ENCODE results near the gene SALL2.

SALL2 gene

DNA sequence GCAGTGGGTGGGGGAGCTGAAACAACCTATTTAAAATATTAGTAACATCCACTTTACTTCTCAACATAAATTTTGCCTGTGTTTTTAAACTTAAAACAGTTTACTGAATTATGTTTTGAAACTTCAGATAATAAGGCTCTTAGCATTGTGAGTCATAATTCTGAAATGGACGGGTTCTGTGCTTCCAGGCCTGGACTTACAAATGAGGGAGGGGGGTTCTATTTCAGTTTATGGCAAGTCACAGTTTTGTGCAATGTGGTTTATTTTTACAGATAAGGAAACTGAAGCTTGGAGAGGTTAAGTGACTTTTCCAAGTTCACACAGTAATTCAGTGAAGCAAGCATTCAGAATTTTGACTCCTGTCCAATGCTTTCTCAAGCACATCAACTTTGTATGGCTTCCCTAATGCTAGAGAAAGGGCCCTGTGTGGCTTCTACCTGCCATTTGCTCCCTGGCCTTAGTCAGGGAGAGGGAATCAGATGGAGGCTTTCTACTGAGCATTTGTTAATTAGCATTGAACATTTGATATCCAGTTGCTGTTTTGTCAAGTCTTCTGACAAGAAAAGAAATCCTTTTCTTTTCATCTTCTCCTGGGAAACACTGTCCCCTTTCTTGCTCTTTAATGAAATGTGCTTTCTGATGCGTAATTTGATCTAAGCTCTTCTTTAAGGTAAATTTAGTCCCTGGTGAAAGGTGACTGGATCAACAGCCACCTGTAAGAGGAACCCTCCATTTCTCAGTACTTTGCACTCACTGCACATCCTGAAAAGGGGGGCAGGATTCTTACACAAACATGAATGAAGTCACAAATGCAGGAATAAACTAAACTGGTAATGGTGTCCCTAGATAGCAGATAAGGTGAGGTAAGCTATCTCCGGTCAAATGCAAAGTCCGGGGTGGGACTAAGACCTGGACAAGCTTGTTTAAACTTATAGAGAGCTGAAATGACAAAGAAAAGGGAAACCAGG lies 2.5 kb upstream of the SALL2 start:
- DNase-seq = peak; percentile 20

GRCh38 chr14:21527318-21527679 lies 1.2 kb upstream of the SALL2 start:
- DNase-seq = no peak

GRCh38 chr14:21526672-21527317 lies 649 bp upstream of the SALL2 start:
- peak; percentile 77 for DNase-seq

- peak; percentile 32 for DNase-seq
Observed at GRCh38 chr14:21525571-21525961, 580 bp downstream of the SALL2 start.

DNA sequence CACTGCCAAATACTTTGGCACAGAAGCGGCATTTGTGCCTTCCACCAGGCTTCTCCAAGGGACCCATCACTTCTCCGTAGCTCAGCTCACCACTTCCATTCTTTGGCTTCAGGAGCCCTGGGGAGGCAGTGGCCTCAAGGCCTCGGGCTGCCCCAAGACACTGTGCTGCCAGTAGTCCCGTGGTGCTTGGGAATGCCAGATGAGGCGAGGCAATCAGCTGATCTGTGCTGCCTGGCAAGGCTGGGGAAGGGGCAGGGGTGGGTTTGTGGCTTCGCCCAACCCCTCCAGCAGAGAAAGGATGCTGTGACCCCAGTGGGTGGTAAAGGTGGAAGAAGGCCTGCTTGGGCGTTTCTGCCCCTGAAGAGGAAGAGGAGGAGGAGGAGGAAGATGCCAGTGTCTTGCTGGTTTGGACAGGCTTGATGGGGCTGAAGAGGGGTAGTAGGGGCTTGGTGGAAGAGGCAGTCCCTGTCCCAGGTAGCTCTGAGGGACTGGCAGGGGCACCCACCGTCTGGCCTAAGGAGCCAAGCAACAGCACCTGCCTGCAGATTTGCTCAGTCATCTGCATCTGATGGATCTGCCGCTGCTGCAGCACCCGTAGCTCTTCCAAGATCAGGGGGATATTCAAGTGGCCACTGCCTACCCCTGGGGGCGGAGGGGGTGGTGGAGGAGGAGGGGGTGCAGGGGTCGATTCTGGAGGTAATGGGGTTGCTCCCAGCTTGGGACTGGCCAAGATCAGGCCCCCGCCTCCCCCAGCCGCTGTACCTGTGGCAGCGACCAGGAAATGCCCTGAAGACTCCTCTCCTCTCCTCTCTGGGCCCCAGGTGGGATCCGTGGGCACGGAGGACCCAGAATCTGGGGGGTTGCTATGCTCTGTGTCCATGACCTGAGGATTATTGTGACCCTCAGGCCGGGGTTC lies 1.3 kb downstream of the SALL2 start:
- no peak for DNase-seq

- no peak for DNase-seq
Observed at GRCh38 chr14:21523203-21523602, 2.9 kb downstream of the SALL2 start.

- no peak for DNase-seq
Observed at GRCh38 chr14:21521501-21521900, 4.6 kb downstream of the SALL2 start.

- no peak for DNase-seq
Observed at GRCh38 chr14:21520767-21521166, 5.4 kb downstream of the SALL2 start.

- DNase-seq = no peak
Observed at GRCh38 chr14:21518725-21519124, 7.4 kb downstream of the SALL2 start.

DNA sequence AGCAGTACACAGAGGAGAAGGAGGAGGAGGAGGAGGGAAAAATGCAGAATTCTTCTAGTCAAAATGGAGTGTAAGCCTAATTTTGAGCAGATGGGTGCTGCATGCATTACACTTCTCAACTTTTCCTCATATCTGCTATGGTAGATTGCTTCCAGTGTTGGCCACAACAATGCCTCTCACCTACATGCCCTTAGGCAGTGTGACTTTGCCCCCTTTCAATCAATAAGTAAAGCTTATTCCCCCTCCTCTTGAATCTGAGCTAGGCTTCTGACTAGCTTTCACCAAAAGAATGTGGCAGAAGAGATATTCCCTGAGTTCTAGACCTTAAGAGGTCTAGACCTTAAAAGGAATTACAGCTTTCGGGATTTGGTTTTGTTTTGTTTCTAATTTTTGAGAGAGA lies 11.8 kb downstream of the SALL2 start:
- no peak for DNase-seq

DNA sequence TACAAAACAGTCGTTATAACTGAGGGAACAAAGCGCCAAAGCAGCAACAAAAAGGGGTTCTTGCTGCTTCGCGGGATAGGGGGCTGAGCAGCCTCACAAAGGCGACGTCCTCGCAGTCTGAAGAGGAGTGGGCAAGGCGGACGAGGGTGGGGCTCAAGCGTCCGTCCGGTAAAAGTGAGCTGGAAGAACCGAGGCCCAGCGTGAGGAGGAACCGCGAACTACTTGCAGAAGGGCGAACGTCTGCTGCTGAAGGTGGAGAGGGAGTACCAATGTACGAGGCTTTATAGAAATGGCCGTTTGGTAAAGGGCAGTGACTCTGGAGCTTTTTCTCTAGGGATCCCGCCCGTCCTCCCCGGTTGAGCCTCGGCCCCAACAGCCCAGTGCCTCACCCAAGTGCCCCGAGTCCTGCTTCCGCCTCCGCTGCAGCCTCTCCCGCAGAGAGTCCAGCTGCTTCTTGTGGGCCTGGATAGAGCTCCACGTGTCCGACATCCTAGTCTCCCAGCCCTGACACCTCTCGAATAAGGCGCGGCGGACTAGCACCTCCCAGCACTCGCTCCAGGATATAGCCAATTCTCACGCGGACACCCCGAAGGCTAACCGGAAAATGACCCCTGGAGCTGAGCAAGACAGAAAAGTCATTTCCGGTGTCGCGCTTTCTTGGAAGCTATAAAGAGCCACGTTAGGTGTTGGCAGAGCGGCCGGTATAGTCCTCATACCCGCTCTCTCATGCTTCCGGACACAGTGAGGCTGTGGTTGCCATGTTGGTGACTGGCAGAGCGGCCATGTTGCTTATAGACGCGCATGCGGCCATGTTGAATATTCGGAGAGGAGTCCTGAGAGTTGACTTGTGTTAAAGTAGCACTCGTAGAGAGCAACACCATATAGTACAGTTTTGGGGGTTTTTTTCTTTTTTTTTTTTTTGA lies 15.2 kb downstream of the SALL2 start, which contains the start of gene METTL3:
Gene METTL3 (minus strand): TSS at position 606 of the 923 bp plus-strand sequence. CDS start 117 bp downstream, at position 489.
- peak; percentile 89 for DNase-seq

DNA sequence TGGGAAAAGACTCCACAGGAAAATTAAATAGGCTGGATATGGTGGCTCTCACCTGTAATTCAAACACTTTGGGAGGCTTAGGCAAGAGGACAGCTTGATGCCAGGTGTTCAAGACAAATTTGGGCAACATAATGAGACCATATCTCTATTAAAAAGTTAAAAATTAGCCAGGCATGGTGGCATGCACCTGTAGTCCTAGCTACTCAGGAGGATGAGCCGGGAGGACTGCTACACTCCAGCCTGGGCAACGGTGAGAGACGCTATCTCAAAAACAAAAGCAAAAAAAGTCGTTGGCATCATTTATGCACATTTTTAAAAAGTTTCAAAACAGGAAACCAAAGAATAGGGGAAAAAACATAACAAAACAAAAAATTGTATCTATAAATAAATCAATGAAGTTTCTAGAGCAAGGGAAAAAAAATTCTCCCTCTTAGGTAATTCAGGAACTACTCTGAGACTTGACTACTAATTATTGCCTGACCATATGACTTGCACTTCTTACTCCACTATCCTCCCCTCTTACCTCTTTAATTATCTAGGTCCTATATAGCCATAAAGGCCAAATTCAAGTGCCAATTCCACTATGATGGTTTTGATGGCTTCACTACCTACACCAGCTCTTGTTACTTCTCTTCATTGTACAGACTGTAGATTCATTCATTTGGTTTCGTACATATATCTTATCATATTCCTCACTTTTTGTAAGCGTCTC lies 16.6 kb downstream of the SALL2 start:
- DNase-seq = no peak

DNA sequence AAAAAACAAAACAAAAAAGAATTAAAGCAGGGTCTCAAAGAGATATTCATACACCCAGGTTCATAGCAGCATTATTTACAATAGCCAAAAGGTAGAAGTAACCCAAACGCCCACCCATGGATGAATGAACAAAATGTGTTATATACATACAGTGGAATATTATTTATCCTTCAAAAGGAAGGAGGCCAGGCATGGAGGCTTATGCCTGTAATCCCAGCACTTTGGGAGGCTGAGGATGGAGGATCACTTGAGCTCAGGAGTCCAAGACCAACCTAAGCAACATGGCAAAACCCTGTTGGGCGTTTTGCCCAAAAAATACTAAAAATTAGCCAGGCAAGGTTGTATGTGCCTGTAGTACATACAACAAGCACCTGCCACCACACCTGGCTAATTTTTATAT lies 19.6 kb downstream of the SALL2 start:
- DNase-seq = no peak

DNA sequence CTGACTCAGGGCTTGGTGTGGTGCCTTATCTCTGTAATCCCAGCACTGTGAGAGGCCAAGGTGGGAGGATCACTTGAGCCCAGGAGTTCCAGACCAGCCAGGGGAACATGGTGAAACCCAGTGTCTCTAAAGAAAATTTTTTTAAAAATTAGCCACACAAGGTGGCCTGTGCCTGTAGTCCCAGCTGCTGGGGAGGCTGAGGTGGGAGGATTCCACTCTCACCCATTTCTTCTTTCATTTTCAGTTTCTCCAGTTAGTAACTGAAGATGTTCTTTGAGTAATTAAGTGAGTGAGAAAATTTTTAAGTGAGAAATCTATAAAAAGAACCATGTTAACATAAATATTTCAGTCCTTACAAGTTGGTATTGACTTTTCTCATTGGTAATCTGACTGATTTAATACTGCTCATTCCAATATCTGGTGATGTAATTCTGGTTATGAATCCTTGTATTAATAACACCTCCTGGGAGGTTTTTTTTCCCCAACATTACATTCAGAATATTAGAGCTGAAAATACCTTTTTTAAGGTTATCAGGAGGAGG lies 21.1 kb downstream of the SALL2 start:
- DNase-seq = no peak

DNA sequence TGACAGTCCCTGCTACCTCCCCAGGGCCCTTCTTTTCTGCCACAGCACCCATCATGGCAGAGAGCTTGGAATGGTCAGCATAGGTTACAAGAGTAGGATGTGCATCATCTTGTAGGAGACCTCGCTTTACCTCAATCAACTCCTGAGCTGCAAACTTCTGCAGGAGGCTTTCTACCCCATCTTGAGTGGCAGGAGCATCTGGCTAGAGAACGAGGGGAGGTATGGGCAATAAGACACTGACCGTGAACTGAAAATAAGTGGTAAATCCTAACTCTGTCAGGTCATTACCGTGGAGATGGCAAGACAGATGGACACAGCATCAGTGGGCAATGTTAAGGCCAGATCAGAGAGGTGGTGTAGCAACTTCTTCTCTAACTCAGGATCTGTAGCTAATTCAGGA lies 22.8 kb downstream of the SALL2 start:
- DNase-seq = no peak

DNA sequence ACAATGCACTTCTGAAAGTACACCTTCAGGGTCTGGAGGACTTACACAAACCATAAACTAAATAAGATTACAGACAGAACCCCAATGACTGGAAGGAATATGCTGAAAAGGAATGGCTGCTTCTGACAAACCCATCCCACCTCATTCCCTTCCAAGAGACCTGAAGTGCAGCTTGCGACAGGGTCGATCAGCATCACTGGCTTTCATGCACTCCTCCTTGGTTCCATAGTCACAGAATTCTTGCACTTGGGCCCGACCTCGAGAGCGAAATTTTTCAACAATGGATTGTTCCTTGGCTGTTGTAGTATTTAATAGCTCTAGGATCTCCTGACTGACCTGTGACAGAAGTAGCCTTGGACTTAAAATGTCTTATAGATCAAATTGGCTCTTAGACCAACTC lies 24.6 kb downstream of the SALL2 start:
- DNase-seq = no peak

DNA sequence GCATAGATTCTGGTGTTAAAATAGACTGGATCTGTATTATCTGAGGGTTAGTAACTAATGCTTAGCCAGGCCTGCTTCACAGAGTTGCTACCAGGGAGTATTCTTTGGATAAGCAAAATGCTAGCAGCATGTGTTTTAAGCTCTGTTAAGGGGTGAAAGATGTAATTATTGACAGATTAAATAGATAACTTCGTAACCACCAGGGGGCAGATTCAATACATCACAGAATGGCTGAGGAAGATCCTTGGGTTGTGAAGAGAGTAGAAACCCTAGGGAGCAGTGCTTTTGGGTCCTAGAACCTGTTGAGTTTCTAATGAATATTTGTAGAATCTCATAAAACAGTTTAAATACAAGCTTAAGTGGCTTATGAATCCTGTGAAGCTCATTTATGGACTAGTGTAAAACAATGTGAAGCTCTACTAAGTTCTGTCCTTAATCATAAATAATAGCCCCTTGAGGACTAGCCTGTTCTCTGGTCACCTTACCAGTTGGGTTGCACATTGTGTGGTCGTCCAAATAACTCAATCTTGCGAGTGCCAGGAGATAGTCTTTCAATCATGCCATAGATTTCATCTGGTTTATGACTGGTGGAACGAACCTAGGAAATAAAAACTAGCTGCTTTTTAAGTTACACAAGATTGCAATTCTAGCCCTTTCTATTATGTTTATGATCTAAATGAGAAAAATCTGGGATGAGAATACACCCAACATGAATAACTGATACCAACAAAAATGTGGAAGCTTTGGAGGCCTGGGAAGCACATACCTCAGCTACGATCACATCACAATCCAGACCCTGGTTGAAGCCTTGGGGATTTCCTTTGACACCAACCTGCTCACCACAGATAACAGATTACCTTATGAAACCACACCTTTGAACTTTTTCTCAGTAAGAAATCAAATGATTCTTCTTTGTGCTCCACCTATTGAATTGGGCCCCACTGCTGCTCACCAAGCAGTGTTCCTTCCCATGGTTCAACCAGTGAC lies 27.3 kb downstream of the SALL2 start:
- DNase-seq = no peak

DNA sequence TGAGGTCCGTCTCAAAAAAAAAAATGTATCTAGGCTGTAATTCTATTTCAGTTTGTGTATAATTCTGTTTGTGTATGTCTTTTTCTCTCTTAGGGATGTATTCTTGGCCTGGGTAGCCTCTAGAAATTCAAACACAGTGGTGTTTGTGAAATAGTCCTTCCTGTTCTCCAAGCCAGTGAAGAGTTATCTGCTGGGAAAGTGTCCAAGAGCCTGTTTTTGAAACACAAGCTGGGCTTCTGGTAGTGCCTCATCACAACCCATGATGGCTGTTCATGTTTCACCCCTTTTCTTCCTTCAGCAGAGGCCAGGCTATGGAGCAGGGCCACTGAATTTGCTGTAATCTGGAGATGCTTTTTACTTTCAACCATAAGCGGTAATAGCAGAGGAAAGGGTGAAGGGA lies 29.7 kb downstream of the SALL2 start:
- DNase-seq = no peak

Data from right kidney (tissue), 1 donor.